HG03108 (cell line): ENCODE results near the gene SLC12A4.

Experiments
- ATAC-seq: cut with Tn5 transposase; IDR thresholded peaks from one replicate; pipeline ENCODE4 v1.9.1; 2021; ENCODE audit warnings: moderate library complexity; ENCODE audit not compliant: unreplicated experiment

Gene SLC12A4

GRCh38 chr16:67902831-67903230, 65.6 kb downstream of the SLC12A4 start:
- ATAC-seq = no peak

GRCh38 chr16:67901734-67902133, 66.7 kb downstream of the SLC12A4 start:
- no peak for ATAC-seq

GRCh38 chr16:67897231-67897630, 71.2 kb downstream of the SLC12A4 start:
- ATAC-seq = no peak

- no peak for ATAC-seq
Measured at GRCh38 chr16:67893743-67894399, 74.6 kb downstream of the SLC12A4 start.
